B cell (primary cell): ENCODE results near the gene UGT3A1. TPM values are rescaled to one million over a fixed set of nuclear protein-coding genes. Genes with fewer than 3 reads are reported as not detected.

ENCODE experiments used
- ATAC-seq: fragments of 200-7000 bp; cut with Tn5 transposase; one replicate; pipeline ENCODE4 v1.10.0; 2021; ENCODE audit warnings: low read depth, mild to moderate bottlenecking, moderate number of reproducible peaks, moderate library complexity
- CTCF ChIA-PET: fragments of 350-600 bp; sonication (Branson Sonifier 250); formaldehyde crosslinking; loops from one replicate; lab custom pipeline; 2021; ENCODE audit warnings: antibody characterized with exemption, inconsistent platforms; lab: Charles Lee
- POLR2A ChIA-PET: fragments of 350-600 bp; sonication (Branson Sonifier 250); formaldehyde crosslinking; loops from one replicate; lab custom pipeline; 2021; ENCODE audit warnings: antibody characterized with exemption; lab: Charles Lee
- DNase-seq: peaks from one replicate; pipeline ENCODE4 v3.0.0; 2013
- H2AFZ ChIP-seq: 2 replicates; pipeline ENCODE4 v1.6.1; 2012; ENCODE audit warnings: mild to moderate bottlenecking, low read depth, low read length; ENCODE audit not compliant: insufficient read depth, poor library complexity, severe bottlenecking
- H3K27ac ChIP-seq, 2 donors: 1 replicate in 1 of 2; 2 replicates in 1 of 2; pipeline ENCODE4 v1.5.1; 2012 to 2013; ENCODE audit warnings: low read length in 2 of 2, mild to moderate bottlenecking in 2 of 2, moderate library complexity in 1 of 2
- H3K27me3 ChIP-seq, 4 experiments: fragments of 200-600 bp in 1 of 4; sonication (generic) in 1 of 4; replicated peaks in 1 of 4; 1 replicate in 2 of 4; 2 replicates in 2 of 4; pipeline versions ENCODE4 v1.6.1 to v1.7.0; 2013 to 2016; ENCODE audit warnings: low read length in 3 of 4, mild to moderate bottlenecking in 2 of 4, mixed read lengths in 1 of 4, moderate library complexity in 1 of 4; ENCODE audit not compliant: insufficient read depth in 4 of 4, control insufficient read depth in 3 of 4; ENCODE audit errors: control extremely low read depth in 1 of 4
- H3K36me3 ChIP-seq, 2 experiments: replicated peaks in 1 of 2; 1 replicate in 1 of 2; 2 replicates in 1 of 2; pipeline versions ENCODE4 v1.6.1 to v1.7.1; 2013; ENCODE audit warnings: low read length in 1 of 2; ENCODE audit not compliant: insufficient read depth in 2 of 2, control insufficient read depth in 1 of 2; ENCODE audit errors: control extremely low read depth in 1 of 2, extremely low read depth in 1 of 2
- H3K4me1 ChIP-seq, 2 donors: fragments of 200-600 bp in 1 of 2; sonication (generic) in 1 of 2; 1 replicate in 1 of 2; 2 replicates in 1 of 2; pipeline versions ENCODE4 v1.5.1 to v1.6.1; 2013 to 2017; ENCODE audit warnings: low read length in 2 of 2; ENCODE audit not compliant: control insufficient read depth in 2 of 2, insufficient read depth in 2 of 2
- H3K4me2 ChIP-seq: replicated peaks from 2 replicates; pipeline ENCODE3; 2012; ENCODE audit warnings: mild to moderate bottlenecking, low read depth, low read length; ENCODE audit not compliant: poor library complexity, severe bottlenecking
- H3K4me3 ChIP-seq, 5 experiments: fragments of 200-600 bp in 1 of 5; sonication (generic) in 1 of 5; 1 replicate in 3 of 5; 2 replicates in 2 of 5; pipeline versions ENCODE4 v1.5.1 to v1.7.0; 2011 to 2016; ENCODE audit warnings: low read length in 4 of 5, mild to moderate bottlenecking in 4 of 5, low read depth in 2 of 5, control low read depth in 1 of 5, moderate library complexity in 1 of 5; ENCODE audit not compliant: insufficient read depth in 1 of 5; ENCODE audit errors: control extremely low read depth in 1 of 5, extremely low read depth in 1 of 5
- H3K79me2 ChIP-seq: fragments of 200-600 bp; sonication (generic); one replicate; pipeline ENCODE4 v1.6.0; 2016; ENCODE audit warnings: low read length; ENCODE audit not compliant: control insufficient read depth, insufficient read depth
- H3K9ac ChIP-seq: fragments of 200-600 bp; sonication (generic); 2 replicates; pipeline ENCODE4 v1.6.1; 2017; ENCODE audit warnings: mild to moderate bottlenecking, low read length, moderate library complexity
- H3K9me3 ChIP-seq, 3 donors: one replicate each; pipeline versions ENCODE4 v1.6.1 to v1.7.1; 2013; ENCODE audit warnings: low read length in 2 of 3; ENCODE audit not compliant: control insufficient read depth in 2 of 3, insufficient read depth in 1 of 3; ENCODE audit errors: control extremely low read depth in 1 of 3
- H4K20me1 ChIP-seq: 2 replicates; pipeline ENCODE4 v1.6.0; 2012; ENCODE audit warnings: mild to moderate bottlenecking, low read length; ENCODE audit not compliant: insufficient read depth, control insufficient read depth, poor library complexity, severe bottlenecking
- H3K27ac Mint-ChIP-seq: one replicate; pipeline ENCODE4 v1.8.0; 2021; ENCODE audit warnings: mixed read lengths
- H3K27me3 Mint-ChIP-seq: one replicate; pipeline ENCODE4 v1.8.0; 2021; ENCODE audit warnings: mixed read lengths
- H3K4me1 Mint-ChIP-seq: one replicate; pipeline ENCODE4 v1.8.0; 2021; ENCODE audit warnings: mixed read lengths
- H3K4me3 Mint-ChIP-seq: one replicate; pipeline ENCODE4 v1.8.0; 2021; ENCODE audit warnings: mixed read lengths
- H3K9me3 Mint-ChIP-seq: one replicate; pipeline ENCODE4 v1.8.0; 2022; ENCODE audit warnings: mixed read lengths; ENCODE audit not compliant: insufficient read depth
- EZH2 ChIP-seq: IDR thresholded peaks from 2 replicates; pipeline ENCODE4 v1.6.1; 2012; ENCODE audit warnings: borderline replicate concordance, low read depth, mild to moderate bottlenecking, moderate library complexity, low read length; ENCODE audit not compliant: insufficient read depth, poor library complexity, severe bottlenecking
- WGBS: methylation state at CpG from one replicate; pipeline ENCODE4 v1.1.5; 2013; ENCODE audit warnings: missing lambda C conversion rate; ENCODE audit not compliant: insufficient coverage; 5-methylcytosine and 5-hydroxymethylcytosine counted together
- intact Hi-C: fragments of 100-400 bp; cut with micrococcal nuclease; formaldehyde crosslinking; loops from one replicate; pipeline ENCODE4 v1.10.0; 2022
- polyA plus RNA-seq: library from polyadenylated mRNA; depleted of rRNA; stranded (reverse); fragments of >200 nt; gene quantifications from 2 replicates; pipeline ENCODE4 v1.2.3, GENCODE V29; 2012
- total RNA-seq, 2 donors: library from RNA; stranded (reverse); fragments of 120-200 nt in 1 of 2; gene quantifications; 1 replicate in 1 of 2; 2 replicates in 1 of 2; pipeline versions ENCODE4 v1.2.3 to v1.2.4, GENCODE V29; 2013 to 2022
- TF ChIP-seq, protein P1 (sequence below): fragments of 200-600 bp; IDR thresholded peaks from one replicate; pipeline ENCODE4 v1.8.0; 2022; ENCODE audit warnings: antibody characterized with exemption, mild to moderate bottlenecking

Gene UGT3A1
- total and polyA plus RNA-seq, 2 donors (not counting 1 experiment from before 2014, with no cell fraction given): not detected

DNA sequence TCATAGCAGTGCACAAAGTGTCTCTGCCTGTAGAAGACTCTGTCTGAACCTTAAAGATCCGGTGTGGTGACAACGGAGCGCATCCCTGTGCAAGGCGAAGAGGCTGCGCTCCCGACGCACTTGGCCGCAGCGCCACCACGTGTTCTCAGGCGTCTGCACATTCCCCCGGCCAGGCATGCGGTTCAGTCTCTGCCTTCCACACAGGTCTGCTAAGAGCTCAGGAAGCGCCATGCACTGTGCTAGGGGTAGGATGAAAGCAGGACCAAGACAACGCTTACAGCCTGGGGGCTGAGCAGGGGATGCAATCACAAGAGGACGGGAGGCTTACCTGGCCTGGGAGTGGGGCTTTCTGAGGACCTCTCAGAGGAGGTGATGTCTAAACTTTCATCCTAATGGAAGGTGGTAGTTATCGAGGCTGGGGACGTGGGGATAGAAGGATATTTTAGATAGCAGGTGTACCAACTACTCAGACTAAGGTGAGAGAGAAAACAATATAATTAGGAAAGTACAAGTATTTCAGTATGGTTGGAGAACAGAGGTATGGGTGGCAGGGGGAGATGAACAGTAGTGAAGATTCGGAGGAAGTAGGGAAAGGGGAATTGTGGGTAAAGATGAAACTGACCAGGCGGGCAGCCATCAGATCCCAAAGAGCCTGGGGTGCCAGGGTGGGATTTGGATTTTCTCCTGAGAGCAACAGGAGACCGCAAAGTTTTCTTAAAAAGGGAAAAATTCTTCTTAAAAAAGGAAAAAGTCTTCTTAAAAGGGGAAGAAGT lies 66.1 kb downstream of the UGT3A1 start:
- Histone ChIP-seq H3K9ac (no peak overlapping the region), H3K9me3 (peaks cover 0 to 1% (median 0%) of the 10 kb centered on the region in 3 donors), H3K79me2 (no peaks in the 10 kb centered on the region), H3K36me3 (no peaks in the 10 kb centered on the region), H3K4me1 (peaks cover 6% of the 10 kb centered on the region in 2 donors), H4K20me1 (no peaks in the 10 kb centered on the region), H3K4me3 (no peak overlapping the region), H3K4me2 (peak overlapping the region; percentile 31), H3K27me3 (peaks cover 0 to 10% (median 4%) of the 10 kb centered on the region in 4 experiments), H2AFZ (peak overlapping the region; percentile 58), H3K27ac (no peak overlapping the region)
- TF ChIP-seq EZH2: no peak
- TF ChIP-seq, protein P1, sequence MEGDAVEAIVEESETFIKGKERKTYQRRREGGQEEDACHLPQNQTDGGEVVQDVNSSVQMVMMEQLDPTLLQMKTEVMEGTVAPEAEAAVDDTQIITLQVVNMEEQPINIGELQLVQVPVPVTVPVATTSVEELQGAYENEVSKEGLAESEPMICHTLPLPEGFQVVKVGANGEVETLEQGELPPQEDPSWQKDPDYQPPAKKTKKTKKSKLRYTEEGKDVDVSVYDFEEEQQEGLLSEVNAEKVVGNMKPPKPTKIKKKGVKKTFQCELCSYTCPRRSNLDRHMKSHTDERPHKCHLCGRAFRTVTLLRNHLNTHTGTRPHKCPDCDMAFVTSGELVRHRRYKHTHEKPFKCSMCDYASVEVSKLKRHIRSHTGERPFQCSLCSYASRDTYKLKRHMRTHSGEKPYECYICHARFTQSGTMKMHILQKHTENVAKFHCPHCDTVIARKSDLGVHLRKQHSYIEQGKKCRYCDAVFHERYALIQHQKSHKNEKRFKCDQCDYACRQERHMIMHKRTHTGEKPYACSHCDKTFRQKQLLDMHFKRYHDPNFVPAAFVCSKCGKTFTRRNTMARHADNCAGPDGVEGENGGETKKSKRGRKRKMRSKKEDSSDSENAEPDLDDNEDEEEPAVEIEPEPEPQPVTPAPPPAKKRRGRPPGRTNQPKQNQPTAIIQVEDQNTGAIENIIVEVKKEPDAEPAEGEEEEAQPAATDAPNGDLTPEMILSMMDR: peak; percentile 25
- peak overlapping the region; percentile 27 for H3K4me3 Mint-ChIP-seq
- DNase-seq (peak; percentile 35), ATAC-seq (no peak)
- ChIA-PET POLR2A (no interaction called here), CTCF (interaction anchor here (0.9 to 5.4 kb wide), 12 partner anchors 10 to 1439 kb away, joined by 3 to 94 read pairs (median 4); no protein-coding TSS in a partner anchor)
- intact Hi-C loops: loop anchor here (10.0 kb wide), 1 partner anchor 700 kb away; no protein-coding TSS in a partner anchor
- WGBS: 9% methylated on average over 20 of the region's 21 CpGs
- no peaks in the 10 kb centered on the region for H3K9me3 Mint-ChIP-seq
- H3K4me1 Mint-ChIP-seq: peaks cover 10% of the 10 kb centered on the region
- H3K27me3 Mint-ChIP-seq: peaks cover 30% of the 10 kb centered on the region
- H3K27ac Mint-ChIP-seq: no peak overlapping the region
